ENCODE measurements around the gene PRDX5.

DNA sequence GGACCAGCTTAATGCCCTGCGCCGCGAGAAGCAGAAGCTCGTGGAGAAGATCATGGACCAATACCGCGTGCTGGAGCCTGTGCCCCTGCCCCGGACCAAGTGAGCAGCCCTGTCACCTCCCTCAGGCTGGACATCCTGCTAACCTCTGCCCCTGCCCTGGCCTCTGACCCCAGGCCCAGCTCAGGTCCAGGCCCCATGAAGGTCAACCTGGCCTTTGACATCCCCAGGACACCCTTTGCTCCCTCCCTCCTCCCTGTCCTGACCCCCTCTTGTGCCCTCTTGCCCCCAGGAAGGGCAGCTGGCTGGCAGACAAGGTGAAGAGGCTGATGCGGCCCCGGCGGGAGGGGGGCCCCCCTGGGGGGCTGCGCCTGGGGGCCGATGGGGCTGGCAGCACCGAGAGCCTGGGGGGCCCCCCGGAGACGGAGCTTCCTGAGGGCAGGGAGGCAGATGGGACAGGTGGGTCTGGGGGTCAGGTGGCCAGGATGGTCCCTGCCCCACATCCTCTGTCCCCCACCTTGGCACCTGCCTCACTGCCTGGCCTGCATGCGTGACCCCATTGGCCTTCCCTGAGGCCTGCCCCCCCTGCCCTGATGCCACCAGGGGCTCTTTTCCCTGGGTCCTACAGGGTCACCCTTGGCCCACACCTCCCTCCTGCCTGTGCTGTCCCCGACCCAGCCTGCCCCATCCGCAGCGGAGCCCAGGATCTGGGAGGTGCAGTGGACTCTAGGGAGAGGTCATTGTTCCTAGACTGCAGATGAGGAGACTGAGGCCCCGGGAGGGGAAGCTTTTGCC, 36.0 kb downstream of the PRDX5 start:
- TF ChIP-seq EZH2 (IDR thresholded peaks at IDR 0.05) (no peak), POLR2AphosphoS5 (IDR thresholded peaks at IDR 0.05; ENCODE audit: borderline replicate concordance, low read depth, low read length) (no peak)

Measured in SK-N-MC (cell line).